Endothelial cell of umbilical vein (primary cell): ENCODE measurements around the gene PDLIM5.

Experiments
- CTCF ChIP-seq, 2 donors: IDR thresholded peaks; 1 replicate in 1 of 2; 2 replicates in 1 of 2; pipeline ENCODE4 v1.5.1; 2011; ENCODE audit warnings: low read length in 2 of 2, mild to moderate bottlenecking in 2 of 2, moderate library complexity in 2 of 2, control low read depth in 1 of 2, inconsistent platforms in 1 of 2, low read depth in 1 of 2; ENCODE audit not compliant: insufficient read depth in 1 of 2; ENCODE audit errors: extremely low read depth in 1 of 2
- EZH2 ChIP-seq: IDR thresholded peaks from 2 replicates; pipeline ENCODE4 v1.6.1; 2012; ENCODE audit warnings: borderline replicate concordance, low read depth, mild to moderate bottlenecking, moderate library complexity, low read length, inconsistent platforms; ENCODE audit not compliant: severe bottlenecking
- JUN ChIP-seq: IDR thresholded peaks from 2 replicates; pipeline ENCODE4 v1.6.1; 2011; ENCODE audit warnings: borderline replicate concordance, low read depth; ENCODE audit not compliant: insufficient read length, insufficient read depth
- MAX ChIP-seq: IDR thresholded peaks from 2 replicates; pipeline ENCODE4 v1.6.1; 2011; ENCODE audit not compliant: insufficient read depth, insufficient read length
- MYC ChIP-seq: IDR thresholded peaks from one replicate; pipeline ENCODE4 v1.6.1; 2011; ENCODE audit warnings: mild to moderate bottlenecking, low read depth, low read length
- POLR2A ChIP-seq: IDR thresholded peaks from 2 replicates; pipeline ENCODE4 v1.6.1; 2012; ENCODE audit warnings: low read depth, mild to moderate bottlenecking, control low read depth, low read length
- POLR2AphosphoS5 ChIP-seq: IDR thresholded peaks from 2 replicates; pipeline ENCODE4 v1.6.1; 2012; ENCODE audit warnings: low read depth, mild to moderate bottlenecking, control low read depth, low read length, moderate library complexity; ENCODE audit not compliant: insufficient read depth

- no peak for TF ChIP-seq CTCF (IDR thresholded peaks at IDR 0.05; ENCODE audit: extremely low read depth in 1 of 2, insufficient read depth in 1 of 2, low read depth in 1 of 2, low read length in 2 of 2)
- TF ChIP-seq POLR2AphosphoS5: no peak
- no peak for TF ChIP-seq EZH2
- no peak for TF ChIP-seq MYC
- TF ChIP-seq POLR2A: no peak
- no peak for TF ChIP-seq MAX
- no peak for TF ChIP-seq JUN
These were observed 93.1 kb downstream of the PDLIM5 start for GRCh38 chr4:94544811-94545210.
